ENCODE results near the gene FBN3.

DNA sequence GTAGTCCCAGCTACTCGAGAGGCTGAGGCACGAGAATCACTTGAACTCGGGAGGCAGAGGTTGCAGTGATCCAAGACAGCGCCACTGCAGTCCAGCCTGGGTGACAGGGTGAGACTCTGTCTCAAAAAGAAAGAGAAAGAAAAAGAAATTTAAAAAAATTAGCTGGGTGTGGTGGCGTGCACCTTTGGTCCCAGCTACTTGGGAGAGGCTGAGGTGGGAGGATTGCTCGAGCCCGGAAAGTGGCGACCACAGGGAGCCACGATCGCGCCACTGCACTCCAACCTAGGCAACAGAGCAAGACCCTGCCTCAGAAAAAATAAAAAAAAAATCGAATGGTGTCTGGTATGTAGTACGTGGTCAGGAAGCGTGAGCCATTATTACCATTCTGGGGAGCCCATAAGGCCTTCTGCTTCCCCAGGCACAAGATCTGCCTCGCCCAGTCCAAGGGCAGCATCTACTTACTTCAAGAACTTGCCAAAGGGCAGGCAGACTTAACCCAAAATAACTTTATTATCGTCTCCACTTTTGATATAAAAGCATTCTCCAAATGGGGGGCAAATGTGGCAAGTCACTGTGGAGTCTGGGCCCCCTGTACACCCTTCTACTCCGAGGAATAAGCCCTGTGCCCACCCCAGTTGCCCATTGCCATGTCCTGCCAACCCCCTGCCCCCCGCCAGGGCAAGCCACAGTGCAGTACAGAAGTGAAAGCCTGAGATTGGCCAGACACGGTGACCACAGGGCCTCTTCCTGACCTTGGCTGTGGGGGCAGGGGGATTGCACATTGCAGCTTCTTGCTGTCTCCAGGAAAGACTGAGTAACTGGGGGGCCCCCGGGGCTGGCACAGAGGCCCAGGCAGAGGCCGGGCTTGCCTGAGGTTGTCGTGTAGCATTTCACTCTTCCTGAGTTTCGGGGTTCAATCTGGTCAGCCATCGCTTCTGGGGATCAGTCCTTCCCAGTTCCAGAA, 84.2 kb downstream of the FBN3 start:
- no peak for TF ChIP-seq ZNF274 (IDR thresholded peaks at IDR 0.05; ENCODE audit: low read depth, low read length)
- no peak for TF ChIP-seq YY1 (IDR thresholded peaks at IDR 0.05; ENCODE audit: insufficient read depth, insufficient read length)
- no peak for TF ChIP-seq SUZ12 (IDR thresholded peaks at IDR 0.05; ENCODE audit: extremely low read depth, insufficient read depth, insufficient read length)

Data from NT2/D1 (cell line).